ENCODE data around the gene HOXC5. TPM values are rescaled to one million over a fixed set of nuclear protein-coding genes. Genes with fewer than 3 reads are reported as not detected.

Gene HOXC5
- total RNA-seq (2021; ENCODE audit: unreplicated experiment) (5.0 TPM), Bru-seq, nascent RNA (percentile 99 among the genes with signal in this experiment), BruChase-seq, experiment 1, labeled RNA remaining after a 2-hour chase (percentile 95 among the genes with signal in this experiment), BruChase-seq, experiment 2, labeled RNA remaining after a 6-hour chase (percentile 88 among the genes with signal in this experiment)
- 0.76 TPM for polyA plus RNA-seq (2012; ENCODE audit: insufficient read length)
- long read RNA-seq, partial matches to known transcripts: 1 of 1 reads
- long read RNA-seq, other reads (novel, unspliced or antisense): 0 of 1 reads

DNA sequence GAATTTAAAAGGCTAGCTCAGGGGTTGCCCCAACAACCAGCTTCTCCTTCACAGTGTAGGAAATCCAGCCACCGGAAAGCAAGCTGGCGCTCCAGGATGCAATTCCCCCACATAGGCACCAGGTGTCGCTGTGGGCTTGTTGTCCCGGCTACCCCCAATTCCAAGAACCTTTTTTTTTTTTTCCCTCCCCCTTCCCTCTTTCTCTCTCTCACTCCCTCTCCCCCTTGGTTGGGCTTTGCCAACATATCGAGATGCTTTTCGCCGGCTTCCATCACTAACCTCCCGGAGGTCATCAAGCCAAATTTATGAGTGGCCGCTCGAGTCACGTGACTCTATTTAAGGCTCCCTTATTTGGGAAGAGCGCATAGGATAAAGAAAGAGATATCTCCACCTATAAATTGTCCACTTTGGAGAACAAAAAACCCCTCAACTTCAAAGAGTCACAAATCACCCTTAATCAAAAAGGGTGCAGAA is at the start of gene HOXC5:
Gene HOXC5 (plus strand): TSS at position 424 of the 474 bp plus-strand sequence. CDS start 73 bp downstream, outside the sequence.
- Histone ChIP-seq H3K27ac (ENCODE audit: low read length) (peak within 1 kb of the TSS; percentile 78), H3K27me3 (ENCODE audit: control insufficient read depth, insufficient read depth, low read length) (no peaks in the 10 kb centered on the region), H3K36me3 (ENCODE audit: control insufficient read depth, insufficient read depth, low read length) (peaks cover 4% of the 10 kb centered on the region; the same call in 1 of the 2 replicates), H3K4me3 (ENCODE audit: low read depth in 2 of 2, low read length in 2 of 2) (peak within 1 kb of the TSS in 1 of 2 experiments; percentile 12; a peak in 1 of 4 replicates), H3K9me3 (ENCODE audit: control insufficient read depth, insufficient read depth, low read depth, low read length) (no peaks in the 10 kb centered on the region), H3K4me1 (ENCODE audit: control insufficient read depth, insufficient read depth, low read length) (peaks cover 95% of the 10 kb centered on the region)
- intact Hi-C loops (cut with micrococcal nuclease; ENCODE audit: unreplicated experiment) (loop anchor here (2.0 kb wide), 1 partner anchor 168 kb away; no protein-coding TSS in a partner anchor), in situ Hi-C loops (cut with HindIII; ENCODE audit: low pct_unique_long_range_greater_than_20kb, low sequenced_read_pairs) (no loop called here)
- no TSS peak for BruUV-seq (replicated peaks)
- ATAC-seq: peak; percentile 36; the same call in 1 of the 2 replicates
- ChIA-PET POLR2A (interaction anchor here (0.7 kb wide), 1 partner anchor 10 kb away, joined by 3 read pairs; no protein-coding TSS in a partner anchor), CTCF (interaction anchor here (0.6 to 1.8 kb wide), 17 partner anchors 8 to 669 kb away, joined by 3 to 17 read pairs (median 5); partner anchors contain the start of genes HOXC10 and HOXC8)
- DNase-seq (ENCODE audit: low read depth, low spot score): peak; percentile 67
- TF ChIP-seq SIN3A (IDR thresholded peaks at IDR 0.05; ENCODE audit: borderline replicate concordance, insufficient read depth, low read depth, low read length) (no peak), POLR2AphosphoS5 (IDR thresholded peaks at IDR 0.05; ENCODE audit: low read depth, low read length) (peak; percentile 42; the same call in 1 of the 2 replicates), TCF7L2 (IDR thresholded peaks at IDR 0.05; ENCODE audit: low read depth, low read length) (no peak)
- TF ChIP-seq, protein P1, sequence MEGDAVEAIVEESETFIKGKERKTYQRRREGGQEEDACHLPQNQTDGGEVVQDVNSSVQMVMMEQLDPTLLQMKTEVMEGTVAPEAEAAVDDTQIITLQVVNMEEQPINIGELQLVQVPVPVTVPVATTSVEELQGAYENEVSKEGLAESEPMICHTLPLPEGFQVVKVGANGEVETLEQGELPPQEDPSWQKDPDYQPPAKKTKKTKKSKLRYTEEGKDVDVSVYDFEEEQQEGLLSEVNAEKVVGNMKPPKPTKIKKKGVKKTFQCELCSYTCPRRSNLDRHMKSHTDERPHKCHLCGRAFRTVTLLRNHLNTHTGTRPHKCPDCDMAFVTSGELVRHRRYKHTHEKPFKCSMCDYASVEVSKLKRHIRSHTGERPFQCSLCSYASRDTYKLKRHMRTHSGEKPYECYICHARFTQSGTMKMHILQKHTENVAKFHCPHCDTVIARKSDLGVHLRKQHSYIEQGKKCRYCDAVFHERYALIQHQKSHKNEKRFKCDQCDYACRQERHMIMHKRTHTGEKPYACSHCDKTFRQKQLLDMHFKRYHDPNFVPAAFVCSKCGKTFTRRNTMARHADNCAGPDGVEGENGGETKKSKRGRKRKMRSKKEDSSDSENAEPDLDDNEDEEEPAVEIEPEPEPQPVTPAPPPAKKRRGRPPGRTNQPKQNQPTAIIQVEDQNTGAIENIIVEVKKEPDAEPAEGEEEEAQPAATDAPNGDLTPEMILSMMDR (IDR thresholded peaks at IDR 0.05): peak; percentile 98
- TF ChIP-seq, protein P2, sequence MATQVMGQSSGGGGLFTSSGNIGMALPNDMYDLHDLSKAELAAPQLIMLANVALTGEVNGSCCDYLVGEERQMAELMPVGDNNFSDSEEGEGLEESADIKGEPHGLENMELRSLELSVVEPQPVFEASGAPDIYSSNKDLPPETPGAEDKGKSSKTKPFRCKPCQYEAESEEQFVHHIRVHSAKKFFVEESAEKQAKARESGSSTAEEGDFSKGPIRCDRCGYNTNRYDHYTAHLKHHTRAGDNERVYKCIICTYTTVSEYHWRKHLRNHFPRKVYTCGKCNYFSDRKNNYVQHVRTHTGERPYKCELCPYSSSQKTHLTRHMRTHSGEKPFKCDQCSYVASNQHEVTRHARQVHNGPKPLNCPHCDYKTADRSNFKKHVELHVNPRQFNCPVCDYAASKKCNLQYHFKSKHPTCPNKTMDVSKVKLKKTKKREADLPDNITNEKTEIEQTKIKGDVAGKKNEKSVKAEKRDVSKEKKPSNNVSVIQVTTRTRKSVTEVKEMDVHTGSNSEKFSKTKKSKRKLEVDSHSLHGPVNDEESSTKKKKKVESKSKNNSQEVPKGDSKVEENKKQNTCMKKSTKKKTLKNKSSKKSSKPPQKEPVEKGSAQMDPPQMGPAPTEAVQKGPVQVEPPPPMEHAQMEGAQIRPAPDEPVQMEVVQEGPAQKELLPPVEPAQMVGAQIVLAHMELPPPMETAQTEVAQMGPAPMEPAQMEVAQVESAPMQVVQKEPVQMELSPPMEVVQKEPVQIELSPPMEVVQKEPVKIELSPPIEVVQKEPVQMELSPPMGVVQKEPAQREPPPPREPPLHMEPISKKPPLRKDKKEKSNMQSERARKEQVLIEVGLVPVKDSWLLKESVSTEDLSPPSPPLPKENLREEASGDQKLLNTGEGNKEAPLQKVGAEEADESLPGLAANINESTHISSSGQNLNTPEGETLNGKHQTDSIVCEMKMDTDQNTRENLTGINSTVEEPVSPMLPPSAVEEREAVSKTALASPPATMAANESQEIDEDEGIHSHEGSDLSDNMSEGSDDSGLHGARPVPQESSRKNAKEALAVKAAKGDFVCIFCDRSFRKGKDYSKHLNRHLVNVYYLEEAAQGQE (IDR thresholded peaks at IDR 0.05; ENCODE audit: insufficient read depth in 1 of 2, low read depth in 2 of 2, low read length in 1 of 2): no peak

DNA sequence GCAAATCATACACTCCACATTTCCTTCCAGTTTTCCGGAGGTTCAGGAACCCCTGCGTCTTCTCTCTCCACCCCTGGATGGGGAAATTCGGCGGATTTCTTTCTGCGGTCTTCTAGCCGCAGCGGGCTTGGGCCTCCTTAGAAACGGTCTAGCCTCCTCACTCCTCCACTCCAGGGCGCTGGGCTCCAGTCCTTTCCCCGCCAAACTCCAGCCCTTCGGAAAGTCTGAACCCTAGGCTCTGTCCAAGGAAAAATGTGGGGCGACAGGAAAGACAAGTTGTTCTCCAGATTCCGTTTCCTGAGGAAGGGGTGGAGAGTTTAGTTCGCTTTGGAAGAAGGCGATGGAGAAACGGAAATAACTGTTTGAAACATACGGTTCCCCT is 49.3 kb upstream of the HOXC5 start:
- Histone ChIP-seq H3K9me3 (ENCODE audit: control insufficient read depth, insufficient read depth, low read depth, low read length) (no peaks in the 10 kb centered on the region), H3K27ac (ENCODE audit: low read length) (peak overlapping the region; percentile 100), H3K27me3 (ENCODE audit: control insufficient read depth, insufficient read depth, low read length) (no peaks in the 10 kb centered on the region), H3K36me3 (ENCODE audit: control insufficient read depth, insufficient read depth, low read length) (no peaks in the 10 kb centered on the region), H3K4me3 (ENCODE audit: low read depth in 2 of 2, low read length in 2 of 2) (peak overlapping the region; percentile 51 to 65), H3K4me1 (ENCODE audit: control insufficient read depth, insufficient read depth, low read length) (peaks cover 33% of the 10 kb centered on the region)
- POLR2A ChIA-PET: no interaction called here
- in situ Hi-C loops (cut with HindIII; ENCODE audit: low pct_unique_long_range_greater_than_20kb, low sequenced_read_pairs): no loop called here
- TF ChIP-seq SIN3A (IDR thresholded peaks at IDR 0.05; ENCODE audit: borderline replicate concordance, insufficient read depth, low read depth, low read length): no peak
- TF ChIP-seq TCF7L2 (IDR thresholded peaks at IDR 0.05; ENCODE audit: low read depth, low read length): no peak; the same call in 1 of the 2 replicates
- TF ChIP-seq, protein P1 (IDR thresholded peaks at IDR 0.05): no peak
- TF ChIP-seq, protein P2 (IDR thresholded peaks at IDR 0.05; ENCODE audit: insufficient read depth in 1 of 2, low read depth in 2 of 2, low read length in 1 of 2): no peak
- peak; percentile 14; the same call in 1 of the 2 replicates for TF ChIP-seq POLR2AphosphoS5 (IDR thresholded peaks at IDR 0.05; ENCODE audit: low read depth, low read length)
- DNase-seq (ENCODE audit: low read depth, low spot score) (no peak), ATAC-seq (no peak)
- BruUV-seq (replicated peaks): TSS peak; percentile 84
- intact Hi-C loops (cut with micrococcal nuclease; ENCODE audit: unreplicated experiment): loop anchor here (2.0 to 5.0 kb wide), 2 partner anchors 156 to 217 kb away; no protein-coding TSS in a partner anchor
- CTCF ChIA-PET: no interaction called here

Data from Panc1 (cell line).